Hepatocyte (in vitro differentiated cells): ENCODE results near the gene FNBP1L.

Experiments
- EZH2 ChIP-seq: fragments of 200-600 bp; sonication (generic); IDR thresholded peaks from 2 replicates; pipeline ENCODE4 v1.6.1; 2016; ENCODE audit warnings: antibody characterized with exemption, mild to moderate bottlenecking, borderline replicate concordance
- TF ChIP-seq, protein P1 (sequence below): fragments of 200-600 bp; sonication (generic); IDR thresholded peaks from 2 replicates; pipeline ENCODE4 v1.5.1; 2016; ENCODE audit warnings: antibody characterized with exemption, mild to moderate bottlenecking; ENCODE audit not compliant: poor library complexity

DNA sequence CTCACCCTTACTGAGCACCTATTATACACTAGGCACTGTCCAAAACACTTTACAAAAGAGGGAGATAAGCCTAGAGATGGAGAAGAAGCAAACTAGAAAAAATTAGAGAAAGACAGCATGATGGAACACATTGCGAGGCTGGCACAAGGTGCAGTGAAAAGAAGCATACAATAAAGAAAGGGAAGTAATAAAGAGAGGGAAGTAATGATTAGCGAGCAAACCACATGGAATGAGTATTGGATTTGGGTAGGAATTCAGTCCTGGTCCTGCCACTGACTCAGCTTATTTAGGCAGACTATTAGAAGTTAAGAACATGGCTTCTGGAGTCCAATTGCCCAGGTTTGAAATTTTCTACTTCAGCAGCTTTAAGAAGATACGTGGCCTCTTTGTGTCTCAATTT is 32.6 kb upstream of the FNBP1L start:
- TF ChIP-seq, protein P1, sequence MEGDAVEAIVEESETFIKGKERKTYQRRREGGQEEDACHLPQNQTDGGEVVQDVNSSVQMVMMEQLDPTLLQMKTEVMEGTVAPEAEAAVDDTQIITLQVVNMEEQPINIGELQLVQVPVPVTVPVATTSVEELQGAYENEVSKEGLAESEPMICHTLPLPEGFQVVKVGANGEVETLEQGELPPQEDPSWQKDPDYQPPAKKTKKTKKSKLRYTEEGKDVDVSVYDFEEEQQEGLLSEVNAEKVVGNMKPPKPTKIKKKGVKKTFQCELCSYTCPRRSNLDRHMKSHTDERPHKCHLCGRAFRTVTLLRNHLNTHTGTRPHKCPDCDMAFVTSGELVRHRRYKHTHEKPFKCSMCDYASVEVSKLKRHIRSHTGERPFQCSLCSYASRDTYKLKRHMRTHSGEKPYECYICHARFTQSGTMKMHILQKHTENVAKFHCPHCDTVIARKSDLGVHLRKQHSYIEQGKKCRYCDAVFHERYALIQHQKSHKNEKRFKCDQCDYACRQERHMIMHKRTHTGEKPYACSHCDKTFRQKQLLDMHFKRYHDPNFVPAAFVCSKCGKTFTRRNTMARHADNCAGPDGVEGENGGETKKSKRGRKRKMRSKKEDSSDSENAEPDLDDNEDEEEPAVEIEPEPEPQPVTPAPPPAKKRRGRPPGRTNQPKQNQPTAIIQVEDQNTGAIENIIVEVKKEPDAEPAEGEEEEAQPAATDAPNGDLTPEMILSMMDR: no peak
- no peak for TF ChIP-seq EZH2
